Hepatocyte (in vitro differentiated cells): ENCODE results near the gene SETD6.

ENCODE experiments used
- EZH2 ChIP-seq: fragments of 200-600 bp; sonication (generic); IDR thresholded peaks from 2 replicates; pipeline ENCODE4 v1.6.1; 2016; ENCODE audit warnings: antibody characterized with exemption, mild to moderate bottlenecking, borderline replicate concordance
- TF ChIP-seq, protein P1 (sequence below): fragments of 200-600 bp; sonication (generic); IDR thresholded peaks from 2 replicates; pipeline ENCODE4 v1.5.1; 2016; ENCODE audit warnings: antibody characterized with exemption, mild to moderate bottlenecking; ENCODE audit not compliant: poor library complexity

DNA sequence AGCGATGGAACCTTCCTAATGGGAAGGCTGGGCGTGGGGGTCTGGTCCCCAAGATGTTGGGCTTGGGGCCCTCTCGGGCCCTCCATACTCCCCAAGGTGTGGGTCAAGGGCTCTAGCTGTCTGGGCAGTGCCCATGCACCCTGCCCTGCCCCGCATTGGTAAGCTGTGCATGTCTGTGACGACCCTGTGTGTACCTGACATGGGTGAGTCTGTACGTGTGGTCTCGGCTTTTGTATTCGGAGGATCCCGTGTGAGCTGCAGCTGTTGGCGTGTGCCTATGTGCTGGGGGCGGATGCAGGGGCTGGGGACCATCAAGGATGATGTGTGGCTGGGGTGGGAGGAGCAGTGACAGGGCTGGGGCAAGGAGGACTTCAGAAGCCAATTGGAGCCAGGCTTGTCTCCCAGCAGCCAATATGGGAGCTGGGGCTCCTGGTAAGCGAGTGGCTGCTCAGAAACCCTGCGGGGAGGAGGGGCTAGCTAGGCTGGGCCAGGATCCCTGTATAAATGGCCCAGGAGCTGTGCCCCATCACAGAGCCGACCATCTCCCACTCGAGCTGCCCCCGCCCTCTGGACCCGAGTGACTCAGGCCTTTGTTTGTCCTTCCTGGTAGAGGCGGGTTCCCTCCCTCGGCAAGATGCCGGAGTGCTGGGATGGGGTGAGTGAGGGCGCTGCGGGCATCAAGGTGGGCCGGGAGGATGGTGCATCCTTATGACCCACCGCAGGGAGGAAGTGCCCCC lies 15.5 kb upstream of the SETD6 start, which contains the start of gene NDRG4:
- TF ChIP-seq, protein P1, sequence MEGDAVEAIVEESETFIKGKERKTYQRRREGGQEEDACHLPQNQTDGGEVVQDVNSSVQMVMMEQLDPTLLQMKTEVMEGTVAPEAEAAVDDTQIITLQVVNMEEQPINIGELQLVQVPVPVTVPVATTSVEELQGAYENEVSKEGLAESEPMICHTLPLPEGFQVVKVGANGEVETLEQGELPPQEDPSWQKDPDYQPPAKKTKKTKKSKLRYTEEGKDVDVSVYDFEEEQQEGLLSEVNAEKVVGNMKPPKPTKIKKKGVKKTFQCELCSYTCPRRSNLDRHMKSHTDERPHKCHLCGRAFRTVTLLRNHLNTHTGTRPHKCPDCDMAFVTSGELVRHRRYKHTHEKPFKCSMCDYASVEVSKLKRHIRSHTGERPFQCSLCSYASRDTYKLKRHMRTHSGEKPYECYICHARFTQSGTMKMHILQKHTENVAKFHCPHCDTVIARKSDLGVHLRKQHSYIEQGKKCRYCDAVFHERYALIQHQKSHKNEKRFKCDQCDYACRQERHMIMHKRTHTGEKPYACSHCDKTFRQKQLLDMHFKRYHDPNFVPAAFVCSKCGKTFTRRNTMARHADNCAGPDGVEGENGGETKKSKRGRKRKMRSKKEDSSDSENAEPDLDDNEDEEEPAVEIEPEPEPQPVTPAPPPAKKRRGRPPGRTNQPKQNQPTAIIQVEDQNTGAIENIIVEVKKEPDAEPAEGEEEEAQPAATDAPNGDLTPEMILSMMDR: no peak
- TF ChIP-seq EZH2: no peak
